Nephron (organoid): ENCODE measurements around the gene CLDN18.

ENCODE experiments used
- H3K27ac Mint-ChIP-seq, 3 experiments: 2 replicates each; pipeline ENCODE4 v1.8.0; 2020; ENCODE audit warnings: mixed read lengths in 3 of 3, mild to moderate bottlenecking in 2 of 3, moderate library complexity in 1 of 3
- H3K27me3 Mint-ChIP-seq: 2 replicates; pipeline ENCODE4 v1.8.0; 2021; ENCODE audit warnings: low read depth, mild to moderate bottlenecking, moderate library complexity, mixed read lengths
- H3K36me3 Mint-ChIP-seq: 2 replicates; pipeline ENCODE4 v1.8.0; 2020; ENCODE audit warnings: low read depth, mixed read lengths
- H3K4me1 Mint-ChIP-seq: 2 replicates; pipeline ENCODE4 v1.8.0; 2020; ENCODE audit warnings: mixed read lengths
- H3K4me3 Mint-ChIP-seq, 3 experiments: 2 replicates each; pipeline ENCODE4 v1.8.0; 2020; ENCODE audit warnings: mild to moderate bottlenecking in 3 of 3, mixed read lengths in 3 of 3, moderate library complexity in 2 of 3
- H3K9me3 Mint-ChIP-seq: 2 replicates; pipeline ENCODE4 v1.8.0; 2020; ENCODE audit warnings: mixed read lengths
- TF ChIP-seq, protein P1 (sequence below), 3 experiments: fragments of 200-600 bp; sonication (generic); IDR thresholded peaks; one replicate each; pipeline ENCODE4 v1.5.0; 2021; ENCODE audit warnings: antibody characterized with exemption in 3 of 3; ENCODE audit not compliant: unreplicated experiment in 3 of 3

CLDN18 gene

DNA sequence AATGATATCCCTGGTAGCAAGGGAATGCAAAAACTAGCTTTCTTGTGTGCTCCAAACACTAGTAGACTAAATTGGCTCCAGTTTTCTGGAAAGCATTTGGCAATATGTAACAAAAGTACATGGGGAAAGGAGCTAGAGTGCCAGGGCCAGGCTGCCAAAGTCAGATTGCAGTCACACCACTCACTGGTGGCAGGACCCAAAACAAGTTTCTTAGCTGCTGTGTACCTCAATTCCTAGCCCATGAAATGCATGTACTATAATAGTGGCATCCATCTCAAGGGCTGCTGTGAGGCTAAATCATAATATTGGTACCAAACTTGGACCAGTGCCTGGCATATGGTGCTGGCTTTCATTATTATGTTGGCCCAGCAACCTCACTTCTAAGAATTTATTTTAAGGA is 49.3 kb downstream of the CLDN18 start:
- Mint-ChIP-seq H3K27me3 (no peaks in the 10 kb centered on the region), H3K27ac (no peak overlapping the region), H3K4me3 (no peak overlapping the region), H3K9me3 (no peaks in the 10 kb centered on the region), H3K36me3 (peaks cover 21% of the 10 kb centered on the region), H3K4me1 (no peaks in the 10 kb centered on the region)
- TF ChIP-seq, protein P1, sequence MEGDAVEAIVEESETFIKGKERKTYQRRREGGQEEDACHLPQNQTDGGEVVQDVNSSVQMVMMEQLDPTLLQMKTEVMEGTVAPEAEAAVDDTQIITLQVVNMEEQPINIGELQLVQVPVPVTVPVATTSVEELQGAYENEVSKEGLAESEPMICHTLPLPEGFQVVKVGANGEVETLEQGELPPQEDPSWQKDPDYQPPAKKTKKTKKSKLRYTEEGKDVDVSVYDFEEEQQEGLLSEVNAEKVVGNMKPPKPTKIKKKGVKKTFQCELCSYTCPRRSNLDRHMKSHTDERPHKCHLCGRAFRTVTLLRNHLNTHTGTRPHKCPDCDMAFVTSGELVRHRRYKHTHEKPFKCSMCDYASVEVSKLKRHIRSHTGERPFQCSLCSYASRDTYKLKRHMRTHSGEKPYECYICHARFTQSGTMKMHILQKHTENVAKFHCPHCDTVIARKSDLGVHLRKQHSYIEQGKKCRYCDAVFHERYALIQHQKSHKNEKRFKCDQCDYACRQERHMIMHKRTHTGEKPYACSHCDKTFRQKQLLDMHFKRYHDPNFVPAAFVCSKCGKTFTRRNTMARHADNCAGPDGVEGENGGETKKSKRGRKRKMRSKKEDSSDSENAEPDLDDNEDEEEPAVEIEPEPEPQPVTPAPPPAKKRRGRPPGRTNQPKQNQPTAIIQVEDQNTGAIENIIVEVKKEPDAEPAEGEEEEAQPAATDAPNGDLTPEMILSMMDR (IDR thresholded peaks at IDR 0.05; ENCODE audit: unreplicated experiment in 3 of 3) = no peak

DNA sequence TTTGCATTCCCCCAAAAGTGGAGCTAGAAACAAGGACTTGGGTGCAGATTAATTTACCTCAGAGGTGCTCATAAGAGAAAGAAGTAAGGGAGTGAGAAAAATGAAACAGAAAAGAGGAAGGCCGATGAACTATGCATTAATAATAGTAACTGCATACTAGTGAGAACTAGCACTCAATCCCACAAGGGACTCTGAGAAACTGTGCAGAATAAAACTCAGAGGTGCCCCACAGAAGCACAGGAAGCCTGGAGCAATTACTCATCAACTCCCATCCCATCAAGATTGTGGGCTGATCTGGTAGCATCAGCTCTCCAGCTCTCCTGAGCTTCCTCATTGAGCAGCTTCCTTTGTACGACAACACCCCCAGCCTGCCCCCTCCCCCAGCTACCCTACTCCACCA is 50.8 kb downstream of the CLDN18 start:
- TF ChIP-seq, protein P1 (IDR thresholded peaks at IDR 0.05; ENCODE audit: unreplicated experiment in 3 of 3) = no peak
- peaks cover 21% of the 10 kb centered on the region for H3K36me3 Mint-ChIP-seq
- no peak overlapping the region for H3K27ac Mint-ChIP-seq

DNA sequence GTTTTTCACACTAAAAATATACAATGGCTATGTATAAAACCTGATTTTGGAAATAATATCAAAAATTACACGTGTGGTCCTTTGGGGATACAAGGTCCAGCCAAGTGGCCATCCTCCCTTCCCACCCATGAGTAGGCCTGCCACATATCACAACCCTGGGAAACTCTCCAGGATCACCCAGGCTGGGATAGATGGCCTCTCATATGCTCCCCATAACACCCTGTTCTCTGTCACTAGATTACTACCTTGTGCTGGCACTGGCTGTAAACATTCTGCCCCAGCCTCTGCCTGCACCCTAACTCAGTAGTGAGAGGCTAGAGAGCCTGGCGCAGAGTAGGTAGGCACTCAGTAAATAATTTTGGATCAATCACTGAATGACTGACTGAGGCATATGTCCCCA is 52.1 kb downstream of the CLDN18 start:
- Mint-ChIP-seq H3K27ac (no peak overlapping the region), H3K36me3 (peaks cover 28% of the 10 kb centered on the region), H3K9me3 (no peaks in the 10 kb centered on the region), H3K4me1 (no peaks in the 10 kb centered on the region), H3K27me3 (no peaks in the 10 kb centered on the region), H3K4me3 (no peak overlapping the region)
- TF ChIP-seq, protein P1 (IDR thresholded peaks at IDR 0.05; ENCODE audit: unreplicated experiment in 3 of 3) = no peak

More for the DNA sequence above, 50.8 kb downstream of the CLDN18 start:
- Mint-ChIP-seq H3K4me1 (no peaks in the 10 kb centered on the region), H3K27me3 (no peaks in the 10 kb centered on the region), H3K4me3 (no peak overlapping the region), H3K9me3 (no peaks in the 10 kb centered on the region)

DNA sequence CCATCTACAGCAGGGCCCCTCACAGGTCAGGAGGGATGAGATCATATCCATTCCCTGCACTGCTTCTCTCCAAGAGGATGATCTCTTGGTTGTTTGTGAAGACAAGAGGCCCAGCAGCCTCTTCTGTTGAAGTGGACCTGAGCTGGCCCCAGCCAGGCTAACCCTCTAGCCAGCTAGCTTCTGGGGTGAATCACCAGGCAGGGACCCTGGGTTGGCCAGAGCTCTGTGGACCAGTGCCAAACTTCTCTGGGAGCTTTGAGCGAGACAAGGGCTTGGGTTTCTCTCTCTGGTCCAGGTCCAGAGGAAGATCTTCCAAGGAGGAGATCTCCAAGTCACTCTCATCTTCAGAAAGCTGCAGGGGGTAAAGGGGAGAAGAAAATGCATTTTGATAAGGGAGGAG is 52.7 kb downstream of the CLDN18 start:
- no peaks in the 10 kb centered on the region for H3K9me3 Mint-ChIP-seq
- H3K36me3 Mint-ChIP-seq = peaks cover 28% of the 10 kb centered on the region
- TF ChIP-seq, protein P1 (IDR thresholded peaks at IDR 0.05; ENCODE audit: unreplicated experiment in 3 of 3) = no peak
- H3K27me3 Mint-ChIP-seq = no peaks in the 10 kb centered on the region
- no peak overlapping the region for H3K4me3 Mint-ChIP-seq
- no peaks in the 10 kb centered on the region for H3K4me1 Mint-ChIP-seq
- no peak overlapping the region for H3K27ac Mint-ChIP-seq

DNA sequence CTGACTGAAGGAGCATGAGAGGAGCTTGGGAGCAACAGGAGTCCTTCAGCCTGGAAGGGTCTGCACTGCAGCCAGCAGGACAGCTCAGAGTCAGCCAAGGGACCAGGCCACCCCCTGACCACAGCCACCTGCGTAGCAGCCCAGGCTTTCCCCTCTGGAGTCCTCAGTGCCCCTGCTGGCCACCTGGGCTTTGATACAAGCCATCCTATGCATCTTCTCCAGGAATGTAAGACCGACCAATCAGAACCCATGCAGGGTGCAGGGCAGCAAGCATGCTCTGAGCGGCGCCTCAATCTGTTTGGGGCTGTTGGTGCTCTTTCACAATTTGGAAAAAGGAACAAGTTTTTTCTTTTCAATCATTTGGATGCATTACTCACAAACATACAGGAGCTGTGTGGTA is 53.5 kb downstream of the CLDN18 start:
- Mint-ChIP-seq H3K4me3 (no peak overlapping the region), H3K27ac (no peak overlapping the region), H3K36me3 (peaks cover 28% of the 10 kb centered on the region), H3K27me3 (no peaks in the 10 kb centered on the region), H3K4me1 (no peaks in the 10 kb centered on the region), H3K9me3 (no peaks in the 10 kb centered on the region)
- TF ChIP-seq, protein P1 (IDR thresholded peaks at IDR 0.05; ENCODE audit: unreplicated experiment in 3 of 3) = no peak

DNA sequence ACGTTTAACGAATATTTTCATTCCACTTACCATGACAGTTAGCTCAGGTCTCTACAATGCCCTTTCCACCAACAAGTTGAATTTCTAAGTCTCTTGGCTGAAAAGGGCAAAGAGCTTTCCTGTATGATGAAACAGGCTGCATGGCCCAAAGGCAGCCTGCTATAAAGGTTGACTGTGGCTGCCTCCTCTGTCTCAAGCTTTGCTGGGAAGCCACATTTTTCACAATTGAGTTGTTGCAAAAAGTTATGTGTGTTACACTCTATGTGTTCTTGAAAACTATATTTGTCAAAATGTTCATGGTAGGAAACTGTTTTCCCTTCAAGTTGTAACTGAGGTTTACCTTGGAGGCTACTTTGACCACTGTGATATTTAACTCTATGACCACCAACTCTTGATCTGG is 56.0 kb downstream of the CLDN18 start:
- peaks cover 29% of the 10 kb centered on the region for H3K36me3 Mint-ChIP-seq
- H3K27ac Mint-ChIP-seq = no peak overlapping the region
- H3K9me3 Mint-ChIP-seq = no peaks in the 10 kb centered on the region
- TF ChIP-seq, protein P1 (IDR thresholded peaks at IDR 0.05; ENCODE audit: unreplicated experiment in 3 of 3) = no peak
- H3K4me1 Mint-ChIP-seq = no peaks in the 10 kb centered on the region
- H3K27me3 Mint-ChIP-seq = no peaks in the 10 kb centered on the region
- H3K4me3 Mint-ChIP-seq = no peak overlapping the region
